OCI-LY3 (cell line): ENCODE results near the gene EFS.

Experiments used
- H2AFZ ChIP-seq: fragments of 200-600, 300-600 bp; shearing (Covaris generic); 2 replicates; pipeline ENCODE4 v1.6.0; 2014; ENCODE audit warnings: antibody characterized with exemption, low read depth, low read length
- H3K27ac ChIP-seq: fragments of 200-600, 300-600 bp; sonication (generic); 2 replicates; pipeline ENCODE4 v1.5.1; 2014; ENCODE audit warnings: mild to moderate bottlenecking, low read length, moderate library complexity, mixed read lengths
- H3K27me3 ChIP-seq: fragments of 200-600, 300-600 bp; sonication (generic); 2 replicates; pipeline ENCODE4 v1.6.1; 2014; ENCODE audit warnings: low read depth, low read length, mixed read lengths
- H3K36me3 ChIP-seq: fragments of 200-600, 300-600 bp; sonication (generic); replicated peaks from 2 replicates; pipeline ENCODE3; 2014; ENCODE audit warnings: low read depth, low read length, mixed read lengths
- H3K4me1 ChIP-seq: fragments of 300-600, 200-600 bp; sonication (generic); 2 replicates; pipeline ENCODE4 v1.6.1; 2014; ENCODE audit warnings: low read length, mixed read lengths
- H3K4me2 ChIP-seq: fragments of 200-600, 300-600 bp; sonication (generic); 2 replicates; pipeline ENCODE4 v1.6.1; 2014; ENCODE audit warnings: low read length, mixed read lengths
- H3K4me3 ChIP-seq: fragments of 300-600, 200-600 bp; sonication (generic); 2 replicates; pipeline ENCODE4 v1.5.1; 2014; ENCODE audit warnings: antibody characterized with exemption, mild to moderate bottlenecking, low read length, moderate library complexity
- H3K79me2 ChIP-seq: fragments of 300-600, 200-600 bp; shearing (Covaris generic); 2 replicates; pipeline ENCODE4 v1.6.1; 2014; ENCODE audit warnings: mild to moderate bottlenecking, low read length, mixed read lengths
- H3K9ac ChIP-seq: fragments of 300-600, 200-600 bp; shearing (Covaris generic); 2 replicates; pipeline ENCODE4 v1.6.0; 2014; ENCODE audit warnings: mild to moderate bottlenecking, low read length, moderate library complexity
- H3K9me3 ChIP-seq: fragments of 200-600, 300-600 bp; shearing (Covaris generic); 2 replicates; pipeline ENCODE4 v1.6.1; 2014; ENCODE audit warnings: low read length, mixed read lengths; ENCODE audit not compliant: insufficient read depth
- H4K20me1 ChIP-seq: fragments of 200-600, 300-600 bp; sonication (generic); 2 replicates; pipeline ENCODE4 v1.6.1; 2016; ENCODE audit warnings: low read length, mixed read lengths; ENCODE audit not compliant: insufficient read depth
- EZH2phosphoT487 ChIP-seq: fragments of 200-600 bp; shearing (Covaris generic); IDR thresholded peaks from 2 replicates; pipeline ENCODE4 v1.6.1; 2018; ENCODE audit warnings: antibody characterized with exemption, mixed run types, low read depth
- TF ChIP-seq, protein P1 (sequence below): fragments of 200-600, 300-600 bp; sonication (generic); IDR thresholded peaks from 2 replicates; pipeline ENCODE4 v1.5.1; 2014; ENCODE audit warnings: antibody characterized with exemption, low read length, low read depth

Gene EFS

DNA sequence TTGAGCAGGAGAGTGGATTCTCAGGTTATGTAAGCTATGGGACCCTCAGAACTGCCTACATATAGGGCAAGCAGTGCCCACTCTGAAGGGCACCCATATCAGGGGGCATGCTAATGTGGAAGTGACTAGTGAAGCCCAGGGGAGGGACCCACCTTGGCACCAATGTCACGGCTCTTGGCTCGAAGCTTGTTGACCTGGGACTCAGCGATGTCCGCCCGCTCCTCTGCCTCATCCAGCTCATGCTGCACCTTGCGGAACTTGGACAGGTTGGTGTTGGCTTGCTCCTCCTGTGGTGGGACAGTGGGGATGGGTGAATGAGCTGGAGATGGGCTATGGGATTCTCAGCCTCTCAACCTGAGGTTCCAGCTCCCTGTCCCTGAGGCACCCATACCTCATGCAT lies 17.3 kb upstream of the EFS start:
- no peaks in the 10 kb centered on the region for H4K20me1 ChIP-seq
- no peaks in the 10 kb centered on the region for H3K36me3 ChIP-seq
- no peaks in the 10 kb centered on the region for H3K79me2 ChIP-seq
- no peak overlapping the region for H3K9ac ChIP-seq
- H3K4me3 ChIP-seq = no peak overlapping the region
- H3K9me3 ChIP-seq = no peaks in the 10 kb centered on the region
- no peak overlapping the region for H3K4me2 ChIP-seq
- no peak overlapping the region for H3K27ac ChIP-seq
- H2AFZ ChIP-seq = no peak overlapping the region
- peaks cover 11% of the 10 kb centered on the region for H3K27me3 ChIP-seq
- H3K4me1 ChIP-seq = no peaks in the 10 kb centered on the region
- TF ChIP-seq EZH2phosphoT487 = no peak
- TF ChIP-seq, protein P1, sequence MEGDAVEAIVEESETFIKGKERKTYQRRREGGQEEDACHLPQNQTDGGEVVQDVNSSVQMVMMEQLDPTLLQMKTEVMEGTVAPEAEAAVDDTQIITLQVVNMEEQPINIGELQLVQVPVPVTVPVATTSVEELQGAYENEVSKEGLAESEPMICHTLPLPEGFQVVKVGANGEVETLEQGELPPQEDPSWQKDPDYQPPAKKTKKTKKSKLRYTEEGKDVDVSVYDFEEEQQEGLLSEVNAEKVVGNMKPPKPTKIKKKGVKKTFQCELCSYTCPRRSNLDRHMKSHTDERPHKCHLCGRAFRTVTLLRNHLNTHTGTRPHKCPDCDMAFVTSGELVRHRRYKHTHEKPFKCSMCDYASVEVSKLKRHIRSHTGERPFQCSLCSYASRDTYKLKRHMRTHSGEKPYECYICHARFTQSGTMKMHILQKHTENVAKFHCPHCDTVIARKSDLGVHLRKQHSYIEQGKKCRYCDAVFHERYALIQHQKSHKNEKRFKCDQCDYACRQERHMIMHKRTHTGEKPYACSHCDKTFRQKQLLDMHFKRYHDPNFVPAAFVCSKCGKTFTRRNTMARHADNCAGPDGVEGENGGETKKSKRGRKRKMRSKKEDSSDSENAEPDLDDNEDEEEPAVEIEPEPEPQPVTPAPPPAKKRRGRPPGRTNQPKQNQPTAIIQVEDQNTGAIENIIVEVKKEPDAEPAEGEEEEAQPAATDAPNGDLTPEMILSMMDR = no peak

DNA sequence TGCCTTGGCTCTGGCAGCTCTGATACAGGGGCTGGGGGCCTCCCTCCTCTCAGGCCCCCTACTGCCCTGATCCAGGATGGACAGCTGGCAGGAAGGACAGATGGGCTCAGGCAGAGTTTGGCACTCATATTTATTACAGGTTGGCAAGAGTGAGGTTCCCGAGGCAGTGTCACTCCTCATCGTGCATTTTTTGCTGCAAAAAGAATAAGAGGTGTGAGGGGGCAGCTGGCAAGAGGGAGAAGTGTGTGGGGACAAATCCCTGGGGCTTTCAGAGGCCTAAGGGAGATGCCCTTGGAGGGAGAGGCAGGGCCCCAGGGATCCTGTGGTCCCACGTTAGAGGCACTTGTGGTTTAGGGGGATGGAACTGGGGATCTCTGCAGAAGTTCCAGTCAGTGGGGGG lies 16.9 kb upstream of the EFS start:
- no peak overlapping the region for H3K4me3 ChIP-seq
- no peak overlapping the region for H3K4me2 ChIP-seq
- no peak overlapping the region for H2AFZ ChIP-seq
- no peak overlapping the region for H3K27ac ChIP-seq
- H3K9me3 ChIP-seq = no peaks in the 10 kb centered on the region
- H3K79me2 ChIP-seq = no peaks in the 10 kb centered on the region
- no peaks in the 10 kb centered on the region for H3K4me1 ChIP-seq
- H3K27me3 ChIP-seq = peaks cover 11% of the 10 kb centered on the region
- TF ChIP-seq, protein P1 = no peak
- no peak for TF ChIP-seq EZH2phosphoT487
- H3K9ac ChIP-seq = no peak overlapping the region
- no peaks in the 10 kb centered on the region for H4K20me1 ChIP-seq
- no peaks in the 10 kb centered on the region for H3K36me3 ChIP-seq

DNA sequence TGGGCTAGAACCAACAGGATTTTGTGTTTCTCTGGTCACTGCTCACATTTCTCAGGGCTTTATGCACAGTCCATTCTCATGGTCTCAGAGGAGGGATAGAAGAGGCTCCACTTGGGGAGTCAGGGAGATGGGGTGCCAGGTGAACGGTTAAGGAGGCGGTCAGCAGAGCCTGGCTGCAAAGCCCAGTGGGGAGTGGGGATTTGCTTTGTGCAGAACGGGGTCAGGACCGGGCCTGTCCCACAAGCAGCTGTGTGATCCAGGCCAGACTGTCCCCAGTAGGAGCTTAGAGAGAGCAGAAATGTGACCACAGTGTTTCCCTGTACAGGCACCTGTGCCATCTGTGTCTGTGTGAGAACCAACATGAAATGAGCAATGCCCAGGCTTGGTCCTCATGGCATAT lies 16.0 kb upstream of the EFS start:
- no peaks in the 10 kb centered on the region for H3K79me2 ChIP-seq
- no peak for TF ChIP-seq EZH2phosphoT487
- TF ChIP-seq, protein P1 = no peak
- no peak overlapping the region for H3K4me2 ChIP-seq
- H3K36me3 ChIP-seq = no peaks in the 10 kb centered on the region
- H3K27ac ChIP-seq = no peak overlapping the region
- H3K27me3 ChIP-seq = peaks cover 11% of the 10 kb centered on the region
- no peak overlapping the region for H2AFZ ChIP-seq
- no peaks in the 10 kb centered on the region for H3K4me1 ChIP-seq
- no peak overlapping the region for H3K4me3 ChIP-seq
- H3K9me3 ChIP-seq = no peaks in the 10 kb centered on the region
- no peak overlapping the region for H3K9ac ChIP-seq
- H4K20me1 ChIP-seq = no peaks in the 10 kb centered on the region

DNA sequence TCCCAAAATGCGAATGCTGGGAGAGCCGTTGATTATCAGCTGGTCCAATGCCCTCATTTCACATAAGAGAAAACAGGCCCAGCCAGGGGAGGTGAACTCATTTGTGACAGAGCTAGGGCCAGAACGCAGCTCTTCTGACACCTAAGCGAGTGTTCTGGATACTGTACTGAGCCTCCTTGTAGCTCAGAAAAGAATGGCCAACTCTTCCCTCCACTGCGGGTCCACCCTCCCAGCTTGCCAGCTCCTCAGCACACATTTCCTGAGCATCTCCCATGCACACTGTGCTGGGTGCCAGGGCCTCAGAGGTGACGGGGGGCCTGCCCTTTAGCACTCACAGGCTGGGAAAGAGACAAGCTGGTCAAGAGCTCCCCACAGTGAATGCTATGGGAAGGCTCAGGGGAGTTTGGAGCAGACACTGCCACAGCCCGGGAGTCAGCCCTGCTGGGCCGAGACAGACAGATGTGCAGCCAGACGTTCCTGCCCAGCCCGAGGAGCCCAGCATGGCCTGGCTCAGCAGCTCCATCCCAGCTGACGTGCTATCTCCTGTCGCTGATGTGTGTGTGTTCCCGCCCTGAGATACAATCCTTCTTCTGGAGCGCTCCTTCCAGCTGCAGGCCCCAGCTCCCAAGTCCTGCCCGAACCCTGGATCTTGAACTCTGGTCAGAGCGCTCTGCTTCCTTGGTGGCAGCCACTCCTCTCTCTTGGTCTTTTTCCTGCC lies 15.4 kb upstream of the EFS start:
- Histone ChIP-seq H2AFZ (no peak overlapping the region), H3K27me3 (peaks cover 11% of the 10 kb centered on the region), H3K36me3 (no peaks in the 10 kb centered on the region), H3K4me3 (no peak overlapping the region), H3K4me1 (no peaks in the 10 kb centered on the region), H3K4me2 (no peak overlapping the region), H4K20me1 (no peaks in the 10 kb centered on the region), H3K9ac (no peak overlapping the region), H3K9me3 (no peaks in the 10 kb centered on the region), H3K79me2 (no peaks in the 10 kb centered on the region), H3K27ac (no peak overlapping the region)
- no peak for TF ChIP-seq EZH2phosphoT487
- TF ChIP-seq, protein P1 = 0 out of 2 replicates have a peak, but pooled peaks have one; percentile 0
